K562 (cell line): Measurements from ENCODE around the gene G6PC1. TPM values are rescaled to one million over a fixed set of nuclear protein-coding genes. Genes with fewer than 3 reads are reported as not detected.

Experiments used
- polyA plus RNA-seq, 8 experiments: library from polyadenylated mRNA; depleted of rRNA in 4 of 8; stranded (reverse) in 5 of 8; unstranded in 3 of 8; fragments of >200 nt; fragmentation: Nextera tagmentation in 2 of 8; fragmentation: Illumina TruSeq in 1 of 8; extraction: Ambion mirVana in 2 of 8; extraction: Trizol in 1 of 8; gene quantifications; 2 replicates each; pipeline versions ENCODE4 v1.2.1 to v1.2.3, GENCODE V29; 2011 to 2014; ENCODE audit warnings: inconsistent platforms in 1 of 8, missing spikeins in 1 of 8
- small RNA-seq: library from RNA; depleted of rRNA; stranded (forward); fragments of <200 nt; gene quantifications from one replicate; pipeline ENCODE3, GENCODE V24; 2014
- total RNA-seq, 7 experiments: library from RNA; depleted of rRNA in 6 of 7; stranded (reverse); fragments of >200 nt in 6 of 7; fragmentation: Illumina TruSeq in 2 of 7; extraction: Trizol in 2 of 7; gene quantifications; 2 replicates each; pipeline versions ENCODE4 v1.2.1 to v1.2.3, GENCODE V29; 2011 to 2021; ENCODE audit warnings: low replicate concordance in 1 of 7

Gene G6PC1
- total and polyA plus RNA-seq, 9 of the 15 experiments (the other 6 are each of a cell fraction or from before 2014, with no cell fraction given) = not detected

Small RNA genes within 50 kb of the gene (small RNA-seq; reads per million reads assigned to genes)
- not detected for gene RF00561
- not detected for gene RNU6-287P

Other genes with a start within 250 kb of the G6PC1 start
Only the 7 nearest of the 22 such genes appear.
- 81.1 and 81.7 TPM in 2 replicates for gene BECN1, start 76.5 kb upstream of the G6PC1 start, total RNA-seq (2014; rRNA removed)
- gene BECN1, start 76.5 kb upstream of the G6PC1 start, total RNA-seq (2014; rRNA removed; fragmentation: Illumina TruSeq; extraction: Trizol) = 49.6 and 58.6 TPM in 2 replicates
- 48.1 and 52.7 TPM in 2 replicates for gene BECN1, start 76.5 kb upstream of the G6PC1 start, total RNA-seq (2015; rRNA removed; fragmentation: Illumina TruSeq; extraction: Trizol)
- gene BECN1, start 76.5 kb upstream of the G6PC1 start, total RNA-seq (2021) = 52.3 and 57.3 TPM in 2 replicates
- 34.1 and 55.9 TPM in 2 replicates for gene BECN1, start 76.5 kb upstream of the G6PC1 start, polyA plus RNA-seq (2011; rRNA removed)
- gene BECN1, start 76.5 kb upstream of the G6PC1 start, polyA plus RNA-seq (2014; fragmentation: Illumina TruSeq; extraction: Trizol) = 57.8 and 68.1 TPM in 2 replicates
- gene BECN1, start 76.5 kb upstream of the G6PC1 start, polyA plus RNA-seq (2014; fragmentation: Nextera tagmentation; extraction: Ambion mirVana) = 10 to 100 TPM; 26.0 to 28.6 TPM
- gene BECN1, start 76.5 kb upstream of the G6PC1 start, polyA plus RNA-seq (2014; rRNA removed) = 64.7 and 71.5 TPM in 2 replicates
- gene PSME3, start 67.4 kb upstream of the G6PC1 start, total RNA-seq (2014; rRNA removed) = 141 and 143 TPM in 2 replicates
- gene PSME3, start 67.4 kb upstream of the G6PC1 start, total RNA-seq (2014; rRNA removed; fragmentation: Illumina TruSeq; extraction: Trizol) = 137 and 145 TPM in 2 replicates
- gene PSME3, start 67.4 kb upstream of the G6PC1 start, total RNA-seq (2015; rRNA removed; fragmentation: Illumina TruSeq; extraction: Trizol) = 128 and 131 TPM in 2 replicates
- gene PSME3, start 67.4 kb upstream of the G6PC1 start, total RNA-seq (2021) = 228 and 239 TPM in 2 replicates
- gene PSME3, start 67.4 kb upstream of the G6PC1 start, polyA plus RNA-seq (2011; rRNA removed) = 86.5 and 167 TPM in 2 replicates
- 272 and 275 TPM in 2 replicates for gene PSME3, start 67.4 kb upstream of the G6PC1 start, polyA plus RNA-seq (2014; fragmentation: Illumina TruSeq; extraction: Trizol)
- gene PSME3, start 67.4 kb upstream of the G6PC1 start, polyA plus RNA-seq (2014; fragmentation: Nextera tagmentation; extraction: Ambion mirVana) = 10 to 100 TPM; 31.2 to 43.2 TPM
- gene PSME3, start 67.4 kb upstream of the G6PC1 start, polyA plus RNA-seq (2014; rRNA removed) = 177 and 180 TPM in 2 replicates
- 0.36 and 0.69 TPM in 2 replicates for gene AOC2, start 56.2 kb upstream of the G6PC1 start, total RNA-seq (2014; rRNA removed)
- 0.29 and 0.35 TPM in 2 replicates for gene AOC2, start 56.2 kb upstream of the G6PC1 start, total RNA-seq (2014; rRNA removed; fragmentation: Illumina TruSeq; extraction: Trizol)
- gene AOC2, start 56.2 kb upstream of the G6PC1 start, total RNA-seq (2015; rRNA removed; fragmentation: Illumina TruSeq; extraction: Trizol) = 0.49 and 0.58 TPM in 2 replicates
- 0.91 and 1.1 TPM in 2 replicates for gene AOC2, start 56.2 kb upstream of the G6PC1 start, total RNA-seq (2021)
- gene AOC2, start 56.2 kb upstream of the G6PC1 start, polyA plus RNA-seq (2011; rRNA removed) = 0.49 and 0.54 TPM in 2 replicates
- 0.37 and 0.51 TPM in 2 replicates for gene AOC2, start 56.2 kb upstream of the G6PC1 start, polyA plus RNA-seq (2014; fragmentation: Illumina TruSeq; extraction: Trizol)
- under 1 TPM; 0.08 to 0.11 TPM for gene AOC2, start 56.2 kb upstream of the G6PC1 start, polyA plus RNA-seq (2014; fragmentation: Nextera tagmentation; extraction: Ambion mirVana)
- gene AOC2, start 56.2 kb upstream of the G6PC1 start, polyA plus RNA-seq (2014; rRNA removed) = 0.88 TPM in 2 replicates
- 0.09 and 0.16 TPM in 2 replicates for gene AOC3, start 49.6 kb upstream of the G6PC1 start, total RNA-seq (2014; rRNA removed)
- gene AOC3, start 49.6 kb upstream of the G6PC1 start, total RNA-seq (2014; rRNA removed; fragmentation: Illumina TruSeq; extraction: Trizol) = 0.06 TPM in 1 of 2 replicates, not detected in the other
- 0.14 and 0.23 TPM in 2 replicates for gene AOC3, start 49.6 kb upstream of the G6PC1 start, total RNA-seq (2015; rRNA removed; fragmentation: Illumina TruSeq; extraction: Trizol)
- 0.42 and 0.47 TPM in 2 replicates for gene AOC3, start 49.6 kb upstream of the G6PC1 start, total RNA-seq (2021)
- gene AOC3, start 49.6 kb upstream of the G6PC1 start, polyA plus RNA-seq (2011; rRNA removed) = 0.22 and 0.55 TPM in 2 replicates
- 0.25 and 0.27 TPM in 2 replicates for gene AOC3, start 49.6 kb upstream of the G6PC1 start, polyA plus RNA-seq (2014; fragmentation: Illumina TruSeq; extraction: Trizol)
- not detected for gene AOC3, start 49.6 kb upstream of the G6PC1 start, polyA plus RNA-seq (2014; fragmentation: Nextera tagmentation; extraction: Ambion mirVana)
- gene AOC3, start 49.6 kb upstream of the G6PC1 start, polyA plus RNA-seq (2014; rRNA removed) = 0.23 and 0.32 TPM in 2 replicates
- gene AARSD1, start 63.7 kb downstream of the G6PC1 start, total RNA-seq (2014; rRNA removed) = 65.3 and 68.6 TPM in 2 replicates
- gene AARSD1, start 63.7 kb downstream of the G6PC1 start, total RNA-seq (2014; rRNA removed; fragmentation: Illumina TruSeq; extraction: Trizol) = 57.8 and 61.9 TPM in 2 replicates
- gene AARSD1, start 63.7 kb downstream of the G6PC1 start, total RNA-seq (2015; rRNA removed; fragmentation: Illumina TruSeq; extraction: Trizol) = 56.9 and 57.4 TPM in 2 replicates
- gene AARSD1, start 63.7 kb downstream of the G6PC1 start, total RNA-seq (2021) = 56.8 and 60.7 TPM in 2 replicates
- 58.1 and 98.5 TPM in 2 replicates for gene AARSD1, start 63.7 kb downstream of the G6PC1 start, polyA plus RNA-seq (2011; rRNA removed)
- gene AARSD1, start 63.7 kb downstream of the G6PC1 start, polyA plus RNA-seq (2014; fragmentation: Illumina TruSeq; extraction: Trizol) = 67.8 and 75.1 TPM in 2 replicates
- 10 to 100 TPM; 51.7 to 91.5 TPM for gene AARSD1, start 63.7 kb downstream of the G6PC1 start, polyA plus RNA-seq (2014; fragmentation: Nextera tagmentation; extraction: Ambion mirVana)
- gene AARSD1, start 63.7 kb downstream of the G6PC1 start, polyA plus RNA-seq (2014; rRNA removed) = 96.2 and 97.9 TPM in 2 replicates
- 6.0 and 12.2 TPM in 2 replicates for gene PTGES3L, start 79.3 kb downstream of the G6PC1 start, total RNA-seq (2014; rRNA removed)
- gene PTGES3L, start 79.3 kb downstream of the G6PC1 start, total RNA-seq (2014; rRNA removed; fragmentation: Illumina TruSeq; extraction: Trizol) = 8.8 and 9.0 TPM in 2 replicates
- 6.8 and 7.8 TPM in 2 replicates for gene PTGES3L, start 79.3 kb downstream of the G6PC1 start, total RNA-seq (2015; rRNA removed; fragmentation: Illumina TruSeq; extraction: Trizol)
- gene PTGES3L, start 79.3 kb downstream of the G6PC1 start, total RNA-seq (2021) = 8.2 and 9.6 TPM in 2 replicates
- gene PTGES3L, start 79.3 kb downstream of the G6PC1 start, polyA plus RNA-seq (2011; rRNA removed) = 5.5 and 7.7 TPM in 2 replicates
- 11.8 and 12.1 TPM in 2 replicates for gene PTGES3L, start 79.3 kb downstream of the G6PC1 start, polyA plus RNA-seq (2014; fragmentation: Illumina TruSeq; extraction: Trizol)
- gene PTGES3L, start 79.3 kb downstream of the G6PC1 start, polyA plus RNA-seq (2014; fragmentation: Nextera tagmentation; extraction: Ambion mirVana) = 10 to 100 TPM; 11.5 to 16.0 TPM
- gene PTGES3L, start 79.3 kb downstream of the G6PC1 start, polyA plus RNA-seq (2014; rRNA removed) = 10.9 and 14.5 TPM in 2 replicates
- gene RUNDC1, start 79.8 kb downstream of the G6PC1 start, total RNA-seq (2014; rRNA removed) = 9.4 and 12.0 TPM in 2 replicates
- gene RUNDC1, start 79.8 kb downstream of the G6PC1 start, total RNA-seq (2014; rRNA removed; fragmentation: Illumina TruSeq; extraction: Trizol) = 6.3 and 6.6 TPM in 2 replicates
- 9.0 and 9.4 TPM in 2 replicates for gene RUNDC1, start 79.8 kb downstream of the G6PC1 start, total RNA-seq (2015; rRNA removed; fragmentation: Illumina TruSeq; extraction: Trizol)
- 11.1 and 12.5 TPM in 2 replicates for gene RUNDC1, start 79.8 kb downstream of the G6PC1 start, total RNA-seq (2021)
- gene RUNDC1, start 79.8 kb downstream of the G6PC1 start, polyA plus RNA-seq (2011; rRNA removed) = 8.1 and 10.5 TPM in 2 replicates
- 10.5 and 12.6 TPM in 2 replicates for gene RUNDC1, start 79.8 kb downstream of the G6PC1 start, polyA plus RNA-seq (2014; fragmentation: Illumina TruSeq; extraction: Trizol)
- 1 to 10 TPM; 3.4 to 3.6 TPM for gene RUNDC1, start 79.8 kb downstream of the G6PC1 start, polyA plus RNA-seq (2014; fragmentation: Nextera tagmentation; extraction: Ambion mirVana)
- gene RUNDC1, start 79.8 kb downstream of the G6PC1 start, polyA plus RNA-seq (2014; rRNA removed) = 8.3 and 8.8 TPM in 2 replicates